Gastroesophageal sphincter (tissue), 3 donors: ENCODE results near the gene RPP25.

Experiments
- EP300 ChIP-seq: sonication (generic); formaldehyde crosslinking; IDR thresholded peaks from one replicate; pipeline ENCODE4 v1.6.1; 2017; ENCODE audit warnings: antibody characterized with exemption, mild to moderate bottlenecking
- POLR2A ChIP-seq, 2 donors: fragments of 450-650 bp; IDR thresholded peaks; one replicate each; pipeline ENCODE4 v1.6.1; 2017; ENCODE audit warnings: antibody characterized with exemption in 2 of 2, mild to moderate bottlenecking in 2 of 2, moderate library complexity in 1 of 2
- POLR2AphosphoS5 ChIP-seq: sonication (generic); formaldehyde crosslinking; IDR thresholded peaks from one replicate; pipeline ENCODE4 v1.6.1; 2017; ENCODE audit warnings: antibody characterized with exemption
- TF ChIP-seq, protein P1 (sequence below), 4 experiments: fragments of 200-600 bp in 2 of 4; fragments of 450-650 bp in 2 of 4; sonication (generic) in 1 of 4; IDR thresholded peaks; one replicate each; pipeline ENCODE4 v1.5.1; 2017 to 2019; ENCODE audit warnings: antibody characterized with exemption in 4 of 4, mild to moderate bottlenecking in 2 of 4, moderate library complexity in 2 of 4

DNA sequence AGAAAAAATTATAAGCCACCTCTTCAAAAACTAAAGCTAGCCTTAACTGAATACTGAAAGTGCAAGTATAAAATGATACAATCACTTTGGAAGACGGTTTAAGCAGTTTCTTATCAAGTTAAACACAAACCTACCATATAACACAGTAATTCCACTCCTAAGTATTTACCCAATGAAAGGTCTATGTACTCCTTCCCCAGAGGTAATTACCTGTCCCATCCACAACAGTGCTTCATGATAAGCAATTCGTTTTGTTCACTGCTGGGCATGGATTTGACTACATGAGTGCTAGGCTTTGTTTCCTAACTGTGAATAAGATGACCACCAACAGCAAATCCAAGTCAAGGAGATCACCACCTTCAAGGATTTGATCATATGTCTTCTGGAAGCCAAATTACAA is 23.0 kb downstream of the RPP25 start:
- TF ChIP-seq EP300 (no peak), POLR2A (IDR thresholded peaks at IDR 0.05) (no peak), POLR2AphosphoS5 (no peak)
- TF ChIP-seq, protein P1, sequence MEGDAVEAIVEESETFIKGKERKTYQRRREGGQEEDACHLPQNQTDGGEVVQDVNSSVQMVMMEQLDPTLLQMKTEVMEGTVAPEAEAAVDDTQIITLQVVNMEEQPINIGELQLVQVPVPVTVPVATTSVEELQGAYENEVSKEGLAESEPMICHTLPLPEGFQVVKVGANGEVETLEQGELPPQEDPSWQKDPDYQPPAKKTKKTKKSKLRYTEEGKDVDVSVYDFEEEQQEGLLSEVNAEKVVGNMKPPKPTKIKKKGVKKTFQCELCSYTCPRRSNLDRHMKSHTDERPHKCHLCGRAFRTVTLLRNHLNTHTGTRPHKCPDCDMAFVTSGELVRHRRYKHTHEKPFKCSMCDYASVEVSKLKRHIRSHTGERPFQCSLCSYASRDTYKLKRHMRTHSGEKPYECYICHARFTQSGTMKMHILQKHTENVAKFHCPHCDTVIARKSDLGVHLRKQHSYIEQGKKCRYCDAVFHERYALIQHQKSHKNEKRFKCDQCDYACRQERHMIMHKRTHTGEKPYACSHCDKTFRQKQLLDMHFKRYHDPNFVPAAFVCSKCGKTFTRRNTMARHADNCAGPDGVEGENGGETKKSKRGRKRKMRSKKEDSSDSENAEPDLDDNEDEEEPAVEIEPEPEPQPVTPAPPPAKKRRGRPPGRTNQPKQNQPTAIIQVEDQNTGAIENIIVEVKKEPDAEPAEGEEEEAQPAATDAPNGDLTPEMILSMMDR (IDR thresholded peaks at IDR 0.05) = no peak
